Activated naive CD4-positive, alpha-beta T cell treated with Interleukin-2 at 50 U/mL for 16 hours (primary cell): ENCODE results near the gene MUC3A.
A peak's percentile ranks its signal among the peaks of the same experiment; 100 is the strongest.
"Not testable (repeated sequence)": the region's sequence is repeated elsewhere in the genome, so short reads cannot be mapped to it uniquely, and the experiment has no call there.

Experiments used
- DNase-seq: peaks from one replicate; pipeline ENCODE4 v3.0.0-alpha.2; 2020

Gene MUC3A

GRCh38 chr7:100971111-100972001 is 22.0 kb downstream of the MUC3A start:
- DNase-seq: no peak

- DNase-seq: no peak
Observed at GRCh38 chr7:100972002-100972347, 22.6 kb downstream of the MUC3A start.

GRCh38 chr7:100974021-100974420 is 24.7 kb downstream of the MUC3A start:
- no peak for DNase-seq

DNA sequence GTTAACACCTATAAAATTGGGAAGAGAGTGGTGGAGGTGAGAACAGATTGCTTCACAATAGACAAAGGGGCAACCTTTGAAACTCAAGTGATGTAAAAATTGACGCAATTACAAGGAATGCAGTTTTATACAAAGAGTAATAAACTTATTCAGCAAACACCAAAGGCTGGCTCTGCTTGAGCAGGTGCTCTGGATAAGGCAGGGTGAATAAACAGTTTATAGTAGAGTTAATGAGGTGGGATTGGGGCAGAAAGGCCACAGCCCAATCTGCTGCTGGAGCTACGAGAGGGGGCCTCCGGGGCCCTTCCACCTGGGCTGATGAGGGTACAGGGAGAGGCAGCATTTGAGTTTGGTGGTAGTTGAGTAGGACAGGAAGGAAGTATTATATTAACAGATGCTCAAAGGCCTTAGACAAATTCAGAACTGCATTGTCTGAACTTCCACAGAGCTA is 26.1 kb downstream of the MUC3A start:
- DNase-seq: no peak

GRCh38 chr7:100978300-100978699 is 29.0 kb downstream of the MUC3A start:
- no peak for DNase-seq

DNA sequence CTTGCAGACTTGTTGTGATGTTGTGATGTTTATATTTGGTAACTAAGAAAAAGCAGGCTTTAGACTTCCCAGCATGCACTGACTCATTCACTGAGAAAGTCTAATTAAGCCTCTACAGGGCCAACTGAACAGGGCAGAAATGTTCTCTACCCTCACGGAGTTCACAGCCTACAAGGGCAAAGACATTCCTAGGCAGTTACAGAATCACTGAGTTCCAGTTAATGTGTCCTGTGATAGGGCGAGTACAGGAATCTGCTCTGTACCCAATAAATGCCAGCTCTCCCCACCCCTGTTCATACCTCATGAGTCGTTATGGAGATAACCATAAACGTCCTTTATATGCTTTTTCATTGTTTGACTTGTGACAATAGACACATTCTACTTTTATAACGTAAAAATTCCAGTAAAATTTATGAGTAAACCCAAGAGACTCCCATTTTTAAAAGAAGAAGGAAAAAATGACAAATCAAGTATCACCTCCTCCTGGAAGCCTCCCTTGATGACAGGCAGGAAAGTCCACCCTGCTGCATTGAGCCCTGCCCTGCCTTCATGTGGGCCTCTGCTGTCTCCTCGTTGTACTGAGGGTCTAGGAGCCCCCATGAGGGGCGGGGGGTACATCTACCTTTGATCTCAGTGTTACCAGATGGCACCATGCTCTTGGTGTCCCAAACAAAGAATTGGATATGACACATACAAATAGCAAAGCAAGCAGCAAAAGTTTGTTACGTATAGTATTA is 34.3 kb downstream of the MUC3A start:
- no peak for DNase-seq

DNA sequence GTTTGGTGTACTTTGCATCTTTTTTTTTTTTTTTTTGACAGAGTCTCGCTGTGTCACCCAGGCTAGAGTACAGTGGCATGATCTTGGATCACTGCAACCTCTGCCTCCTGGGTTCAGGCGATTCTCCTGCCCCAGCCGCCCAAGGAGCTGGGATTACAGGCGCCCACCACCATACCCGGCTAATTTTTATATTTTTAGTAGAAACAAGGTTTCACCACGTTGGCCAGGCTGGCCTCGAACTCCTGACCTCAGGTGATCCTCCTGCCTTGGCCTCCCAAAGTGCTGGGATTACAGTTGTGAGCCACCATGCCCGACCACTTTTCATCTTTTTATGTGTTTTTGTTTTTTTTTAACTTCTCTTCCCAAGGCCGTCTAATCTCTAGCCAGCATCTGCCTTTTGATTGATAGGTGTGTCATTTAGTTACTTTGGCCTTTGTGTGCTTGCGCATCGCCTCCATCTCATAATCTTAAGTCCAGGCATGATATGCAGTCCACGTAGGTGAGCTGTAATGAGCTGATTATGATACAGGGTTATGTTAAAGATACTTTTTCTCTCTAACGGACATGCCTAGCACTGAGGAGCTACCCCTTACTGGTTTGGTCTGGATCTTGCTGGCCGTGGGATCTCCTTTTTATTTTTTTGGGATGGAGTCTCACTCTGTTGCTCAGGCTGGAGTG is 35.0 kb downstream of the MUC3A start:
- not testable (repeated sequence) for DNase-seq

- not testable (repeated sequence) for DNase-seq
Observed at GRCh38 chr7:100985033-100985797, 35.9 kb downstream of the MUC3A start.

DNA sequence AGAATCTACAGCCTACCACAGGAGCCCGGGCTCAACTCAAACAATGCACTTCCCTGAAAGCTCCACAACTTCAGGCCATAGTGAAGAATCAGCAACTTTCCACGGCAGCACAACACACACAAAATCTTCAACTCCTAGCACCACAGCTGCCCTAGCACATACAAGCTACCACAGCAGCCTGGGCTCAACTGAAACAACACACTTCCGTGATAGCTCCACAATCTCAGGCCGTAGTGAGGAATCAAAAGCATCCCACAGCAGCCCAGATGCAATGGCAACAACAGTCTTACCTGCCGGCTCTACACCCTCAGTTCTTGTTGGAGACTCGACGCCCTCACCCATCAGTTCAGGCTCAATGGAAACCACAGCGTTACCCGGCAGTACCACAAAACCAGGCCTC is 42.3 kb downstream of the MUC3A start:
- no peak for DNase-seq

- not testable (repeated sequence) for DNase-seq
Observed at GRCh38 chr7:100992280-100992679, 42.9 kb downstream of the MUC3A start.

DNA sequence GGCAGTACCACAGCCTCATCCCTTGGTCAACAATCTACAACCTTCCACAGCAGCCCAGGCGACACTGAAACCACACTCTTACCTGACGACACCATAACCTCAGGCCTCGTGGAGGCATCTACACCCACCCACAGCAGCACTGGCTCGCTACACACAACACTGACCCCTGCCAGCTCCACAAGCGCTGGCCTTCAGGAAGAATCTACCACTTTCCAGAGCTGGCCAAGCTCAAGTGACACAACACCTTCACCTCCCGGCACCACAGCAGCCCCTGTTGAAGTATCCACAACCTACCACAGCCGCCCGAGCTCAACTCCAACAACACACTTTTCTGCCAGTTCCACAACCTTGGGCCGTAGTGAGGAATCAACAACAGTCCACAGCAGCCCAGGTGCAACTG is 45.3 kb downstream of the MUC3A start:
- not testable (repeated sequence) for DNase-seq

DNA sequence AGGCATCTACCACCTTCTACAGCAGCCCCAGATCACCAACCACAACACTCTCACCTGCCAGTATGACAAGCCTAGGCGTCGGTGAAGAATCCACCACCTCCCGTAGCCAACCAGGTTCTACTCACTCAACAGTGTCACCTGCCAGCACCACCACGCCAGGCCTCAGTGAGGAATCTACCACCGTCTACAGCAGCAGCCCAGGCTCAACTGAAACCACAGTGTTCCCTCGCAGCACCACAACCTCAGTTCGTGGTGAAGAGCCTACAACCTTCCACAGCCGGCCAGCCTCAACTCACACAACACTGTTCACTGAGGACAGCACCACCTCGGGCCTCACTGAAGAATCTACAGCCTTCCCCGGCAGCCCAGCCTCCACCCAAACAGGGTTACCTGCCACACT is 49.2 kb downstream of the MUC3A start:
- not testable (repeated sequence) for DNase-seq

DNA sequence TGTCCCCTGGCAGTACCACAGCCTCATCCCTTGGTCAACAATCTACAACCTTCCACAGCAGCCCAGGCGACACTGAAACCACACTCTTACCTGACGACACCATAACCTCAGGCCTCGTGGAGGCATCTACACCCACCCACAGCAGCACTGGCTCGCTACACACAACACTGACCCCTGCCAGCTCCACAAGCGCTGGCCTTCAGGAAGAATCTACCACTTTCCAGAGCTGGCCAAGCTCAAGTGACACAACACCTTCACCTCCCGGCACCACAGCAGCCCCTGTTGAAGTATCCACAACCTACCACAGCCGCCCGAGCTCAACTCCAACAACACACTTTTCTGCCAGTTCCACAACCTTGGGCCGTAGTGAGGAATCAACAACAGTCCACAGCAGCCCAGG is 50.0 kb downstream of the MUC3A start:
- DNase-seq: not testable (repeated sequence)

DNA sequence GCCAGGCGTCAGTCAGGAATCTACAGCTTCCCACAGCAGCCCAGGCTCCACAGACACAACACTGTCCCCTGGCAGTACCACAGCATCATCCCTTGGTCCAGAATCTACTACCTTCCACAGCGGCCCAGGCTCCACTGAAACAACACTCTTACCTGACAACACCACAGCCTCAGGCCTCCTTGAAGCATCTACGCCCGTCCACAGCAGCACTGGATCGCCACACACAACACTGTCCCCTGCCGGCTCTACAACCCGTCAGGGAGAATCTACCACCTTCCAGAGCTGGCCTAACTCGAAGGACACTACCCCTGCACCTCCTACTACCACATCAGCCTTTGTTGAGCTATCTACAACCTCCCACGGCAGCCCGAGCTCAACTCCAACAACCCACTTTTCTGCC is 50.7 kb downstream of the MUC3A start:
- not testable (repeated sequence) for DNase-seq

GRCh38 chr7:101002333-101002732 is 53.0 kb downstream of the MUC3A start:
- DNase-seq: not testable (repeated sequence)

- not testable (repeated sequence) for DNase-seq
Observed at GRCh38 chr7:101007361-101007760, 58.0 kb downstream of the MUC3A start.

DNA sequence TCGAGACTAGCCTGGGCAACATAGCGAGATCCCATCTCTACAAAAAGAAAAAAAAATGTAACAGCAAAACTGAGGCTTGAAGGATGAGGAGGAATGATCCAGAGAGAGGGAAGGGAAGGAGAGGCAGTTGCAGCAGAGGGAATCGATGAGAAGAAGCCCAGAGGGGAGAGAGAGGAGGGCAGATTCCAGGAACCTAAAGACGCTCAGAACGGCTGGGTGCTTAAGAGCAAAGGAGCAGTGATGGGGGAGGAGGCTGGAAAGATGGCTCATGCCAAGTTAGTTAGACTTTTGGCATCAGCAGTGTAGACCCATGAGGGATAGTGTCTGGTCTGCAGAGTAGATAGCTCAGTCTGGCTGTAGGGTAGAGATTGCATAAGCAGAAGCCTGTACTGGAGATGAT is 60.3 kb downstream of the MUC3A start:
- DNase-seq: no peak

DNA sequence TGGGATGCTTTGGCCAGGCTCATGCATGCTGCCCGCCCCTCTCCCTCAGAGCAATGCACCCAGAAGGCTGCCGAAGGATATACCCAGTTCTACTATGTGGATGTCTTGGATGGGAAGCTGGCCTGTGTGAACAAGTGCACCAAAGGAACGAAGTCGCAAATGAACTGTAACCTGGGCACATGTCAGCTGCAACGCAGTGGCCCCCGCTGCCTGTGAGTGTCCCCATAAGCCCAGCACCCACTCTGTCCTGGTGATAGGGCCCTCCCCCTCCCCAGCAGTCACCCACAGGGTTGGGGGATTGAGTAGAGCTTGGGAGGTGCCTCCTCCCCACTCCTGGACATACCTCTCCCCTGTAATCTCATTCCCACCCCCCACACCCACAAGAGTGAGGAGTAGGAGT is 63.6 kb downstream of the MUC3A start:
- DNase-seq: no peak

DNA sequence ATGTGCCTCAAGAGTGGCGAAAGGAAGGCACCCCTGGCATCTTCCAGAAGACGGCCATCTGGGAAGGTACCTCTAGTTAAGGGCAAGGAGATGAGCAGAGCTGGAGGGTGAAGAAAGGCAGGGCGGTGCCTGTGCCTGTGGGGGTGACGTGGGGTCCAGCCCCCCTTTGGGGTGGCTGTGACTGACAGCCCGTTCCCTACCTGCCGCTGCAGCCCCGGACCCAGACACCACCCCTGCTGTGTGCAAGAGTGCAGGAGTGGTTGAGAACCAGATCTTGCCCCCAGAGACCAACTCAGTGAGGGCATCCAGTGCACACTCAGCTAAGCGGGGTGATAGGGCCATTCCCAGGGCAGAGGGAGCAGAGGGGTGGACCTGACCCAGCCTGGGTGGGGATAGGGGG is 66.3 kb downstream of the MUC3A start:
- DNase-seq: no peak

GRCh38 chr7:101017064-101017777 is 67.9 kb downstream of the MUC3A start:
- peak; percentile 73 for DNase-seq
